A673 (cell line): ENCODE results near the gene GREB1L. TPM values are rescaled to one million over a fixed set of nuclear protein-coding genes. Genes with fewer than 3 reads are reported as not detected.

Experiments used
- BruUV-seq: library from RNA; stranded (reverse); fragments of 400-500 nt; replicated peaks from 2 replicates; lab custom pipeline; 2021; lab: Mats Ljungman, UMichigan
- CTCF ChIA-PET: fragments of 300-600 bp; sonication (Branson Sonifier 250); formaldehyde crosslinking; loops from one replicate; lab custom pipeline; 2022; ENCODE audit warnings: antibody characterized with exemption; lab: Charles Lee
- POLR2A ChIA-PET: fragments of 300-600 bp; sonication (Branson Sonifier 250); formaldehyde crosslinking; loops from one replicate; lab custom pipeline; 2022; ENCODE audit warnings: antibody characterized with exemption; ENCODE audit not compliant: low non-redundant PET; lab: Charles Lee
- DNase-seq: peaks from one replicate; pipeline ENCODE4 v3.0.0-alpha.2; 2015; ENCODE audit warnings: low spot score
- H3K27ac ChIP-seq: fragments of 200-600 bp; sonication (generic); 2 replicates; pipeline ENCODE4 v1.5.1; 2016; ENCODE audit warnings: mixed run types, low read depth, mild to moderate bottlenecking, mixed read lengths, antibody characterized with exemption, low read length; ENCODE audit not compliant: poor library complexity, severe bottlenecking
- H3K27me3 ChIP-seq: fragments of 200-600 bp; sonication (generic); replicated peaks from 2 replicates; pipeline ENCODE4 v1.6.1; 2017; ENCODE audit warnings: mixed run types, low read depth, mild to moderate bottlenecking, mixed read lengths, antibody characterized with exemption, low read length; ENCODE audit not compliant: insufficient read depth, poor library complexity
- H3K36me3 ChIP-seq: fragments of 200-600 bp; sonication (generic); 2 replicates; pipeline ENCODE4 v1.6.1; 2016; ENCODE audit warnings: mixed run types, mild to moderate bottlenecking, mixed read lengths, antibody characterized with exemption, low read length; ENCODE audit not compliant: insufficient read depth, poor library complexity, severe bottlenecking
- H3K4me1 ChIP-seq: fragments of 200-600 bp; sonication (generic); 2 replicates; pipeline ENCODE4 v1.6.1; 2017; ENCODE audit warnings: mixed run types, mild to moderate bottlenecking, mixed read lengths, antibody characterized with exemption, low read length; ENCODE audit not compliant: insufficient read depth, poor library complexity, severe bottlenecking
- H3K4me3 ChIP-seq: fragments of 200-600 bp; sonication (generic); 2 replicates; pipeline ENCODE4 v1.5.1; 2016; ENCODE audit warnings: low read depth, mixed run types, mild to moderate bottlenecking, mixed read lengths, low read length; ENCODE audit not compliant: poor library complexity, severe bottlenecking
- H3K9me3 ChIP-seq: fragments of 200-600 bp; sonication (generic); 2 replicates; pipeline ENCODE4 v1.6.1; 2016; ENCODE audit warnings: mixed run types, low read depth, mild to moderate bottlenecking, mixed read lengths, antibody characterized with exemption, low read length; ENCODE audit not compliant: poor library complexity, severe bottlenecking
- CTCF ChIP-seq: fragments of 300-800, 200-600 bp; sonication (generic); conservative IDR thresholded peaks from 2 replicates; pipeline ENCODE4 v1.5.1; 2017; ENCODE audit warnings: low read depth, mild to moderate bottlenecking, antibody characterized with exemption, low read length, moderate library complexity, mixed read lengths
- EZH2 ChIP-seq: fragments of 200-600 bp; sonication (generic); IDR thresholded peaks from 2 replicates; pipeline ENCODE4 v1.6.1; 2017; ENCODE audit warnings: borderline replicate concordance, low read depth, mild to moderate bottlenecking, mixed read lengths, antibody characterized with exemption, low read length; ENCODE audit not compliant: poor library complexity, severe bottlenecking
- intact Hi-C: fragments of 100-400 bp; cut with micrococcal nuclease; formaldehyde crosslinking; loops from one replicate; pipeline ENCODE4 v1.10.0; 2022; ENCODE audit not compliant: unreplicated experiment
- total RNA-seq: library from RNA; stranded (reverse); gene quantifications from 2 replicates; pipeline ENCODE4 v1.2.3, GENCODE V29; 2021

The GREB1L gene
- total RNA-seq, 1 experiment from 2014 or later = 0.04 TPM

GRCh38 chr18:21291106-21291505 lies 49.1 kb downstream of the GREB1L start:
- Histone ChIP-seq H3K27me3 (no peaks in the 10 kb centered on the region), H3K9me3 (no peaks in the 10 kb centered on the region), H3K27ac (no peak overlapping the region), H3K36me3 (no peaks in the 10 kb centered on the region), H3K4me3 (no peak overlapping the region), H3K4me1 (no peaks in the 10 kb centered on the region)
- no peak for DNase-seq
- no TSS peak for BruUV-seq
- ChIA-PET POLR2A (no interaction called here), CTCF (no interaction called here)
- intact Hi-C loops = no loop called here
- TF ChIP-seq CTCF (no peak), EZH2 (no peak)

- TF ChIP-seq CTCF (no peak), EZH2 (no peak)
- Histone ChIP-seq H3K9me3 (no peaks in the 10 kb centered on the region), H3K4me3 (no peak overlapping the region), H3K27ac (no peak overlapping the region), H3K27me3 (no peaks in the 10 kb centered on the region), H3K4me1 (no peaks in the 10 kb centered on the region), H3K36me3 (no peaks in the 10 kb centered on the region)
- no peak for DNase-seq
- intact Hi-C loops = no loop called here
- ChIA-PET POLR2A (no interaction called here), CTCF (no interaction called here)
- BruUV-seq = no TSS peak
Measured at GRCh38 chr18:21293479-21293878, 51.4 kb downstream of the GREB1L start.

GRCh38 chr18:21295101-21295500 lies 53.1 kb downstream of the GREB1L start:
- no peak for DNase-seq
- no peaks in the 10 kb centered on the region for H3K36me3 ChIP-seq
- H3K27ac ChIP-seq = no peak overlapping the region
- ChIA-PET CTCF (no interaction called here), POLR2A (no interaction called here)
- H3K4me3 ChIP-seq = no peak overlapping the region
- no peaks in the 10 kb centered on the region for H3K27me3 ChIP-seq
- no peaks in the 10 kb centered on the region for H3K4me1 ChIP-seq
- no peaks in the 10 kb centered on the region for H3K9me3 ChIP-seq
- intact Hi-C loops = no loop called here
- no TSS peak for BruUV-seq
- no peak for TF ChIP-seq CTCF
- TF ChIP-seq EZH2 = no peak
